Esophagus muscularis mucosa (tissue), 2 donors: ENCODE data around the gene ZMIZ1.
A peak's percentile ranks its signal among the peaks of the same experiment; 100 is the strongest.

Source experiments
- POLR2A ChIP-seq: fragments of 450-650 bp; IDR thresholded peaks from one replicate; pipeline ENCODE4 v1.6.1; 2017; ENCODE audit warnings: antibody characterized with exemption, moderate library complexity, mild to moderate bottlenecking, low read depth
- POLR2AphosphoS5 ChIP-seq, 2 donors: sonication (generic); formaldehyde crosslinking; IDR thresholded peaks; one replicate each; pipeline ENCODE4 v1.6.1; 2017; ENCODE audit warnings: antibody characterized with exemption in 2 of 2

GRCh38 chr10:79148452-79149344 is 79.9 kb downstream of the ZMIZ1 start:
- peak; percentile 46 to 53 for TF ChIP-seq POLR2AphosphoS5 (IDR thresholded peaks at IDR 0.05)
- no peak for TF ChIP-seq POLR2A
